ENCODE data around the gene LRMDA. TPM values are rescaled to one million over a fixed set of nuclear protein-coding genes. Genes with fewer than 3 reads are reported as not detected.

LRMDA gene
- total RNA-seq, 1 experiment from 2014 or later = 4.8 TPM

- BruUV-seq (replicated peaks) = no TSS peak
- Histone ChIP-seq H4K20me1 (ENCODE audit: insufficient read depth) (no peaks in the 10 kb centered on the region), H3K9me2 (ENCODE audit: insufficient read depth) (no peaks in the 10 kb centered on the region), H3K36me3 (ENCODE audit: control insufficient read depth in 1 of 2, insufficient read depth in 2 of 2, low read length in 2 of 2) (no peaks in the 10 kb centered on the region), H3K27ac (ENCODE audit: low read depth, low read length) (no peak overlapping the region), H2AFZ (ENCODE audit: low read depth, low read length, poor library complexity, severe bottlenecking) (no peak overlapping the region), H3K79me2 (ENCODE audit: insufficient read depth, low read length) (no peaks in the 10 kb centered on the region), H3K4me3 (replicated peaks in 1 of 2; ENCODE audit: low read depth in 1 of 2, low read length in 2 of 2) (no peak overlapping the region), H3K27me3 (ENCODE audit: insufficient read depth, low read length) (no peaks in the 10 kb centered on the region), H3K9ac (ENCODE audit: low read length) (no peak overlapping the region), H3K9me3 (ENCODE audit: control insufficient read depth in 1 of 2, insufficient read depth in 1 of 2, low read depth in 1 of 2, low read length in 2 of 2) (no peaks in the 10 kb centered on the region), H3K4me2 (ENCODE audit: low read length) (no peak overlapping the region), H3K4me1 (ENCODE audit: control insufficient read depth in 1 of 2, insufficient read depth in 2 of 2, low read length in 2 of 2) (peaks cover 0 to 6% of the 10 kb centered on the region in 2 experiments; a peak in 1 of 4 replicates)
- CTCF ChIA-PET = no interaction called here
- RAD21 ChIA-PET (ENCODE audit: low non-redundant PET in 1 of 2, low total read pairs in 2 of 2, uncharacterized antibody in 2 of 2, unreplicated experiment in 2 of 2) = no interaction called here
- TF ChIP-seq ELF1 (IDR thresholded peaks at IDR 0.05; ENCODE audit: borderline replicate concordance, low read depth) (no peak), SRF (IDR thresholded peaks at IDR 0.05; ENCODE audit: low read depth) (no peak), CTCF (IDR thresholded peaks at IDR 0.05 in 2 of 3, conservative IDR thresholded peaks at IDR 0.05 in 1 of 3; ENCODE audit: borderline replicate concordance in 1 of 3, insufficient read depth in 1 of 3, low read depth in 2 of 3, low read length in 2 of 3) (no peak), ZNF274 (IDR thresholded peaks at IDR 0.05; ENCODE audit: low read depth, low read length) (no peak), RAD21 (IDR thresholded peaks at IDR 0.05; ENCODE audit: low read depth) (no peak), REST (IDR thresholded peaks at IDR 0.05; ENCODE audit: low read depth) (no peak), ATF3 (IDR thresholded peaks at IDR 0.05) (no peak), EZH2phosphoT487 (IDR thresholded peaks at IDR 0.05; ENCODE audit: borderline replicate concordance) (no peak), CEBPB (IDR thresholded peaks at IDR 0.05; ENCODE audit: low read depth) (no peak), CBX3 (IDR thresholded peaks at IDR 0.05; ENCODE audit: low read depth) (no peak), SIN3A (IDR thresholded peaks at IDR 0.05; ENCODE audit: low read depth) (no peak)
- intact Hi-C loops (cut with micrococcal nuclease) = no loop called here
- no peak for DNase-seq (ENCODE audit: low read depth, low spot score)
- ATAC-seq = no peak
- POLR2A ChIA-PET = no interaction called here
These were observed 35.5 kb downstream of the LRMDA start for GRCh38 chr10:75466886-75467285.

Data from HCT116 (cell line).